ENCODE results near the gene OR1L6.

The OR1L6 gene

DNA sequence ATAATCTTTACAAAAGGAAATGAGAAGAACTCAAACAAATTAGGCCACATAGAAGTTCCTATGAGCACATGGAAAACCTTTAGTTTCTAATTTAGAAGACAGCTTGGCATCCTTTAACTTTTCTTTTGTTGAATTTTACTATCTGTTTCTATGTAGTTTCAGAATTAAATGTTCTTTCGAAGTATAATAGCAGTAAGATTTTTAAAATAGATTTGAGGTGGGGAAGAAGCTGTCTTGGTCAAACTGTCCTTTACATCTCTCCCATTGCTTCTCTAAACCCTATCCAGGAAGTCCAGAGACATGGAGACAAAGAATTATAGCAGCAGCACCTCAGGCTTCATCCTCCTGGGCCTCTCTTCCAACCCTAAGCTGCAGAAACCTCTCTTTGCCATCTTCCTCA lies 18.4 kb upstream of the OR1L6 start, which contains the start of gene OR1L4:
Gene OR1L4 (plus strand): TSS at position 301 of the 400 bp plus-strand sequence. CDS start 0 bp downstream, at position 301.
- no peak within 1 kb of the TSS for H3K4me2 ChIP-seq
- no peak within 1 kb of the TSS for H3K9ac ChIP-seq
- TF ChIP-seq, protein P1, sequence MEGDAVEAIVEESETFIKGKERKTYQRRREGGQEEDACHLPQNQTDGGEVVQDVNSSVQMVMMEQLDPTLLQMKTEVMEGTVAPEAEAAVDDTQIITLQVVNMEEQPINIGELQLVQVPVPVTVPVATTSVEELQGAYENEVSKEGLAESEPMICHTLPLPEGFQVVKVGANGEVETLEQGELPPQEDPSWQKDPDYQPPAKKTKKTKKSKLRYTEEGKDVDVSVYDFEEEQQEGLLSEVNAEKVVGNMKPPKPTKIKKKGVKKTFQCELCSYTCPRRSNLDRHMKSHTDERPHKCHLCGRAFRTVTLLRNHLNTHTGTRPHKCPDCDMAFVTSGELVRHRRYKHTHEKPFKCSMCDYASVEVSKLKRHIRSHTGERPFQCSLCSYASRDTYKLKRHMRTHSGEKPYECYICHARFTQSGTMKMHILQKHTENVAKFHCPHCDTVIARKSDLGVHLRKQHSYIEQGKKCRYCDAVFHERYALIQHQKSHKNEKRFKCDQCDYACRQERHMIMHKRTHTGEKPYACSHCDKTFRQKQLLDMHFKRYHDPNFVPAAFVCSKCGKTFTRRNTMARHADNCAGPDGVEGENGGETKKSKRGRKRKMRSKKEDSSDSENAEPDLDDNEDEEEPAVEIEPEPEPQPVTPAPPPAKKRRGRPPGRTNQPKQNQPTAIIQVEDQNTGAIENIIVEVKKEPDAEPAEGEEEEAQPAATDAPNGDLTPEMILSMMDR (conservative IDR thresholded peaks at IDR 0.05; ENCODE audit: low read depth, low read length): no peak
- no peaks in the 10 kb centered on the region for H3K4me1 ChIP-seq (ENCODE audit: low read depth, poor library complexity, severe bottlenecking)
- no peak within 1 kb of the TSS for H3K27ac ChIP-seq
- no peaks in the 10 kb centered on the region for H4K20me1 ChIP-seq (ENCODE audit: insufficient read depth)
- H3K36me3 ChIP-seq (ENCODE audit: insufficient read depth): no peaks in the 10 kb centered on the region
- H3K4me3 ChIP-seq (IDR thresholded peaks at IDR 0.05; ENCODE audit: insufficient read depth, low read depth, low read length): no peak within 1 kb of the TSS
- H3K27me3 ChIP-seq (ENCODE audit: insufficient read depth, low read depth): no peaks in the 10 kb centered on the region
- H2AFZ ChIP-seq (ENCODE audit: low read depth): no peak within 1 kb of the TSS
- no peaks in the 10 kb centered on the region for H3K79me2 ChIP-seq (ENCODE audit: insufficient read depth, low read depth)

DNA sequence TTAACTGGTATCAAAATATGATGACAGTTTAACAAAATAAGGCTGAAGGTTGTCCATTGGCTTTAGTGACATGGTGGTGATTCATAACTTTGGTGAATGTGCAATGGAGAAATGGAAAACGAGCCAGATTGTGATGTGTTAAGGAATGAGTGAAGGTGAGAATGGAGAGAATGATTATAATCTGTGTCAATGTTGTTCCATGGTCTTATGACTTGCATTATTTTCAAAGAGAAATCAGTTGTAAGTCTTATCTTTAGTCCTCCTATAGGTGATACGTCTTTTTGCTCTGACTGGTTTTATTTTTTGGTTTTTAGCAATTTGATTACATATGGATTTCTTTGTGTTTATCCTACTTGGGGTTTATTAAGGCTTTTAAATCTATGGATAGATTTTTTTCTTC lies 12.7 kb downstream of the OR1L6 start:
- H3K4me1 ChIP-seq (ENCODE audit: low read depth, poor library complexity, severe bottlenecking): no peaks in the 10 kb centered on the region
- H3K27me3 ChIP-seq (ENCODE audit: insufficient read depth, low read depth): no peaks in the 10 kb centered on the region
- H3K27ac ChIP-seq: no peak overlapping the region
- H3K79me2 ChIP-seq (ENCODE audit: insufficient read depth, low read depth): no peaks in the 10 kb centered on the region
- no peaks in the 10 kb centered on the region for H4K20me1 ChIP-seq (ENCODE audit: insufficient read depth)
- no peak overlapping the region for H3K9ac ChIP-seq
- H3K4me3 ChIP-seq (IDR thresholded peaks at IDR 0.05; ENCODE audit: insufficient read depth, low read depth, low read length): no peak overlapping the region
- no peaks in the 10 kb centered on the region for H3K36me3 ChIP-seq (ENCODE audit: insufficient read depth)
- TF ChIP-seq, protein P1 (conservative IDR thresholded peaks at IDR 0.05; ENCODE audit: low read depth, low read length): no peak
- no peak overlapping the region for H2AFZ ChIP-seq (ENCODE audit: low read depth)
- no peak overlapping the region for H3K4me2 ChIP-seq

DNA sequence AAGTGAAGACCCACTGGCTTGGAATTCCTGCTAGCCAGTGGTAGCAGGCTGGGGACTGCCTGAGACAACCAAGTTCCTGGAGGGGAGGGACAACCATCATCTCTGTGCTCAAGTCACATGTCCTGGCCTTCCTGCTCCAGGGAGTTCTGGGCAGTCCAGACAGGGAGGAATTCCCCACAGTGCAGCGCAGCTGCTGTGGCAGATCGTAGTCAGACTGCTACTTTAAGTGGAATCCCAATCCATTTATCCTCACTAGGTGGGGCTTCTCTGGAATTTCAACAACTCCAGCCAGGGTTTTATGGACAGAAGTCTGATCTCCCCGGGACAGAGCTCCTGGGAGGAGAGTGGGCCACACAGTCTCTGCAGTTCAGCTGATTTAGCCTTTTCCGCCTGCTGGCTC lies 25.7 kb downstream of the OR1L6 start:
- Histone ChIP-seq H3K36me3 (ENCODE audit: insufficient read depth) (no peaks in the 10 kb centered on the region), H3K4me1 (ENCODE audit: low read depth, poor library complexity, severe bottlenecking) (no peaks in the 10 kb centered on the region), H3K79me2 (ENCODE audit: insufficient read depth, low read depth) (no peaks in the 10 kb centered on the region), H2AFZ (ENCODE audit: low read depth) (no peak overlapping the region), H3K27ac (no peak overlapping the region), H3K27me3 (ENCODE audit: insufficient read depth, low read depth) (no peaks in the 10 kb centered on the region), H3K4me2 (no peak overlapping the region), H3K4me3 (IDR thresholded peaks at IDR 0.05; ENCODE audit: insufficient read depth, low read depth, low read length) (no peak overlapping the region), H4K20me1 (ENCODE audit: insufficient read depth) (no peaks in the 10 kb centered on the region), H3K9ac (no peak overlapping the region)
- TF ChIP-seq, protein P1 (conservative IDR thresholded peaks at IDR 0.05; ENCODE audit: low read depth, low read length): no peak

DNA sequence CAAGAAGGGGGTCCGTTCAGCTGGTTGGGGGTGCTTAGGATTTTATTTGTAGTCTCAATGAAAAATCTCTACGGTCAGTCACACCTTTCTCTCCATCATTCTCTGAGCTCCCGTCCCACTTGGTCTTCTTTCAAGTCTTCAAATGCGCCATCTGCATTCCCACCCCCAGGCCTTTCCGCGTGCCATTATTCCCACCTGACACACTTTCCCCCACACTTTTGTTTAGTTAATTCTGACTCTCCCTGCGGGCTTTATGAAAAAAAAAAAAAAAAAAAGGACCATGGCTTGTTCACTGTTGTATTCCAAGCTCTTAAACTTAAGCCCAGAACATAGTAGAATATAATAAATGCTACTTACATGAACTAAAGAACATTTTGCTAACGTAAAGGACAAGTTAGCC lies 34.9 kb downstream of the OR1L6 start:
- Histone ChIP-seq H3K4me3 (IDR thresholded peaks at IDR 0.05; ENCODE audit: insufficient read depth, low read depth, low read length) (no peak overlapping the region), H3K4me2 (no peak overlapping the region), H3K27ac (no peak overlapping the region), H3K36me3 (ENCODE audit: insufficient read depth) (no peaks in the 10 kb centered on the region), H3K27me3 (ENCODE audit: insufficient read depth, low read depth) (no peaks in the 10 kb centered on the region), H3K9ac (no peak overlapping the region), H2AFZ (ENCODE audit: low read depth) (no peak overlapping the region), H3K79me2 (ENCODE audit: insufficient read depth, low read depth) (no peaks in the 10 kb centered on the region), H3K4me1 (ENCODE audit: low read depth, poor library complexity, severe bottlenecking) (no peaks in the 10 kb centered on the region), H4K20me1 (ENCODE audit: insufficient read depth) (no peaks in the 10 kb centered on the region)
- TF ChIP-seq, protein P1 (conservative IDR thresholded peaks at IDR 0.05; ENCODE audit: low read depth, low read length): no peak

Measured in KMS-11 (cell line).